Duodenal mucosa (tissue), 2 donors: ENCODE results near the gene SPINK9.
A peak's percentile ranks its signal among the peaks of the same experiment; 100 is the strongest.

Experiments
- H3K27ac ChIP-seq: one replicate; pipeline ENCODE4 v1.7.0; 2013; ENCODE audit warnings: low read depth, low read length
- H3K27me3 ChIP-seq, 2 donors: one replicate each; pipeline ENCODE4 v1.7.0; 2013; ENCODE audit warnings: low read length in 2 of 2, control low read depth in 1 of 2; ENCODE audit not compliant: insufficient read depth in 2 of 2, control insufficient read depth in 1 of 2
- H3K36me3 ChIP-seq, 2 donors: one replicate each; pipeline ENCODE4 v1.7.0; 2013; ENCODE audit warnings: low read length in 2 of 2, control low read depth in 1 of 2; ENCODE audit not compliant: insufficient read depth in 2 of 2, control insufficient read depth in 1 of 2
- H3K4me1 ChIP-seq, 2 donors: one replicate each; pipeline ENCODE4 v1.7.0; 2013; ENCODE audit warnings: low read length in 2 of 2, control low read depth in 1 of 2; ENCODE audit not compliant: insufficient read depth in 2 of 2, control insufficient read depth in 1 of 2
- H3K4me3 ChIP-seq, 2 donors: one replicate each; pipeline ENCODE4 v1.7.0; 2013; ENCODE audit warnings: low read length in 2 of 2, low read depth in 1 of 2
- H3K9ac ChIP-seq, 2 donors: one replicate each; pipeline ENCODE4 v1.7.0; 2013; ENCODE audit warnings: low read length in 2 of 2, low read depth in 1 of 2
- H3K9me3 ChIP-seq, 2 donors: one replicate each; pipeline ENCODE4 v1.7.0; 2013; ENCODE audit warnings: low read length in 2 of 2, control low read depth in 1 of 2; ENCODE audit not compliant: control insufficient read depth in 1 of 2

The SPINK9 gene

DNA sequence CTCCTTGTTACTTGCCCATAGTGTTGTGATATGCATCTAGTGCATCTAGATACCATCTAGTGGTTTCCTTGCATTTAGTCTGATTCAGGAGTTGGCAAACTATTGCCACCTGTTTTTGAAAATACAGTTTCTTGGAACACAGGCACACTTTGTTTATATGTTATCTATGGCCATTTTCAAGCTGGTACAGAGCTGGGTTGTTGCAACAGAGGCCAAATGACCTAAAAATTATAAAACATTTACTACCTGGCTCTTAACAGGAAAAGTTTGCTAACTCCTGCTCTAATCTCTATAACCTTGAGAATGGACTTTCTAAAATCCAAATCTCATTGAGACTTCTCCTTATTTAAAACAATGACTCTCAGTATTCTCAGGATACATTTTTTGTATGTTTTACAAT, 29.0 kb downstream of the SPINK9 start:
- Histone ChIP-seq H3K36me3 (no peaks in the 10 kb centered on the region), H3K9me3 (peaks cover 0 to 11% of the 10 kb centered on the region in 2 donors), H3K4me1 (no peaks in the 10 kb centered on the region), H3K27ac (no peak overlapping the region), H3K4me3 (no peak overlapping the region), H3K9ac (no peak overlapping the region), H3K27me3 (no peaks in the 10 kb centered on the region)

DNA sequence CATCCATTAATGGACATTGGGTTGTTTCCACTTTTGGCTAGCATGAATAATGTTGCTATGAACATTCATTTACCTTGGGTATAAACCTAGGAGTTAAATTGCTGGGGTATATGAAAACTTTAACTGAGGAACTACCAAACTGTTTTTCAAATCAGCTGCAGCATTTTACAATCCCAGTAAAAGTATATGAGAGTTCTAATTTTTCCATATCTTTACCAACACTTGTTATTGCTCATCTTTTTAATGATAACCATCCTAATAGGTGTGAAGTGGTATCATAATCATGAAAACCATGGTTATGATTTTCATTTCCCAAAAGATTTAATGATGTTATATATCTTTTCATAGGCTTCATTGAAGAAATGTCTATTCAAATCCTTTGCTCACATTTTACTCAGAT, 32.9 kb downstream of the SPINK9 start:
- Histone ChIP-seq H3K4me1 (no peaks in the 10 kb centered on the region), H3K9me3 (peaks cover 0 to 11% of the 10 kb centered on the region in 2 donors), H3K27ac (no peak overlapping the region), H3K36me3 (no peaks in the 10 kb centered on the region), H3K27me3 (no peaks in the 10 kb centered on the region), H3K4me3 (no peak overlapping the region), H3K9ac (no peak overlapping the region)

DNA sequence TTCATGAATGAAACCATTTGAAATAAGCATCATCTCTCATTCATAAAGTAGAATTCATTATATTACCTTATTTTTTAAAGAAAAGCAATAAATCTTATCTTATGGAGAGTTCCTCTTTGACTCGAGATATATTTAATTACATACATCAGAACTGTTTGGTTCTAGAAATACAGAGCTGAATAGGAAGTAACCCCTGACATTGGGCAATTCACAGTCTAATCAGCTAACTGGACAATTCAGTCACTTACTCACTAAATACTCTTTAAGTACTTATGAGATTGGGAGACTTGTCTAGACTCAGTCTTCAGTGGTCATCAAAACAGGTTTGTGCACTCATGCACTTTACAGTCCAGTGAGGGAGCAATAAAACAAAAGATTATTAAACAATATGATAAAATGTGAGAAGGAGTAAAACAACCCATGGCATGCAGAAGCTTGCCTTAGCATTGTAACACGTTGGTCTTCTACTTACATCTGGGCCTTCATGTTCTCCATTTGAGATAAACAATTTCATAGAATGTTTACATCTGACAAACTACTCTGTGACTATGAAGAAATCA, 36.9 kb downstream of the SPINK9 start:
- H3K9ac ChIP-seq: no peak overlapping the region
- H3K27me3 ChIP-seq: no peaks in the 10 kb centered on the region
- H3K27ac ChIP-seq: no peak overlapping the region
- no peaks in the 10 kb centered on the region for H3K36me3 ChIP-seq
- H3K4me1 ChIP-seq: no peaks in the 10 kb centered on the region
- H3K9me3 ChIP-seq: peaks cover 0 to 11% of the 10 kb centered on the region in 2 donors
- H3K4me3 ChIP-seq: no peak overlapping the region

DNA sequence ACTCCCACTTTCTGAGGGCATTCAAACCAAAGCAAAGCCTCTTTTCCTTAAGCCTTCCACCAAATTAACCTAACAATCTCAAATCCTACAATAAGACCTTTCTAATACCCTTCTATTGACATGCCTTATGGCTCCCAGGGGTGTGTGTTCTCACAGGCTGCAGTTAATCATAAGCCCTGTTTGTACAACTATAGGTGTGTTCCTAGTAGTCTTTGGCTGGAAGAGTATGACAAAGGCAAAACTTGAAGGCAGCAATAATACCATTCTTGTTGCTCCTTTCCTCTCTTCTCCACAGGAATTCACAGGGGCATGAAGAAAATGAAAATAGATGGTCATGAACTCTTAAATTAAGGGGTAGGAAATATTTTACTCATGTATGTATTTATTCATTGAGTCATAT, 37.5 kb downstream of the SPINK9 start:
- Histone ChIP-seq H3K27me3 (no peaks in the 10 kb centered on the region), H3K9ac (no peak overlapping the region), H3K27ac (no peak overlapping the region), H3K4me1 (no peaks in the 10 kb centered on the region), H3K4me3 (no peak overlapping the region), H3K36me3 (no peaks in the 10 kb centered on the region), H3K9me3 (peaks cover 0 to 11% of the 10 kb centered on the region in 2 donors)

DNA sequence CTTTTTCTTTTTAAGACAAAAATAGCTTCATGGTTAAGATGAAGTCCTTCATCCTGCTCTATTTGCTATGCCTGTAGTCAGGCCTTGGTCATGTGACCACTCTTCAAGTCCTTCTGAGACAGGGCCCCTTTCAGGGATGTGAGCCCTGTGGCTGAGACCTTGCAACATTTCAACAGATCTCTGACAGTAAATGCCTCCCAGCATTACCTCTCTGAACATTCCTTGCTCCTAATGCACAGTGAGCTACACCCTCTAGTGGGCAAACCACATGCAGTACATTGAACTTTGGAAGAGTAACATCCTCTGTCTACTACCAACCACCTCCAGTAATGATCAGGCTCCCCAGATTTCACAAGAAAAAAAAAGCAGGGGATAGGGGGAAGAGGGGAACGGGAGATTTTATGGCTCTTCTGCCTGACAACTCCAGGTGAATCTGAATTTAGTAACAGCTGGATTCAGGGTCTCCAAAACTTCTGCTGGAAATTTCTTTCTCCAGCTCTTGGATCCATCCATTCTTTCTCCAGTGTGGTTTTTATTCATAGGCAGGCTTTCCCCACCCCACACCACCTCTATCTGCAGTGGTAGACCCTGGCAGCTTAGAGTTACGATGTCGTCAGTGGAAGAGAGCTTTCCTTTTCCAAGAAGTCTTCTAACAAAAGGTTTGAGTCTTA, 39.5 kb downstream of the SPINK9 start:
- Histone ChIP-seq H3K9me3 (peaks cover 0 to 6% of the 10 kb centered on the region in 2 donors), H3K4me1 (no peaks in the 10 kb centered on the region), H3K9ac (no peak overlapping the region), H3K27me3 (no peaks in the 10 kb centered on the region), H3K4me3 (no peak overlapping the region), H3K36me3 (no peaks in the 10 kb centered on the region), H3K27ac (no peak overlapping the region)

DNA sequence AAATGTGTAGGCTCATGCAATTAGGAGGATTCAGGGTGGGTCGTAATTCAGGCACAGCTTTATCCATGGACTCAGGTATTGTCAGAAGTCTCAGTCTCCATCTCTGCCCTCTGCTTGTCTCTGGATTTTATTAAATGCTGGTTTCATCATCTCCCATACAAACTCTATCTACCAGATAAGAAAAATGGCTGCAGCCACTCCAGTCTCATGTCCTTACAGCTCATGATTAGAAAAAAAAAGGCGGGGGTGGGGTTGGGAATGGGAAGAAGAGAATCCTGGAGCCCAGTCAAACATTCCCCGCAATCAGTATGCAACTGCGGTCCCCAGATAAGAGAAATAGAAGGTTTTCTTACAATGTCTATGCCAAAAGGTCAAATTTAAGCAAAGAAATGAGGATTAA, 40.8 kb downstream of the SPINK9 start:
- no peak overlapping the region for H3K27ac ChIP-seq
- no peak overlapping the region for H3K9ac ChIP-seq
- H3K4me1 ChIP-seq: no peaks in the 10 kb centered on the region
- H3K9me3 ChIP-seq: peaks cover 0 to 6% of the 10 kb centered on the region in 2 donors
- H3K36me3 ChIP-seq: no peaks in the 10 kb centered on the region
- no peak overlapping the region for H3K4me3 ChIP-seq
- no peaks in the 10 kb centered on the region for H3K27me3 ChIP-seq

DNA sequence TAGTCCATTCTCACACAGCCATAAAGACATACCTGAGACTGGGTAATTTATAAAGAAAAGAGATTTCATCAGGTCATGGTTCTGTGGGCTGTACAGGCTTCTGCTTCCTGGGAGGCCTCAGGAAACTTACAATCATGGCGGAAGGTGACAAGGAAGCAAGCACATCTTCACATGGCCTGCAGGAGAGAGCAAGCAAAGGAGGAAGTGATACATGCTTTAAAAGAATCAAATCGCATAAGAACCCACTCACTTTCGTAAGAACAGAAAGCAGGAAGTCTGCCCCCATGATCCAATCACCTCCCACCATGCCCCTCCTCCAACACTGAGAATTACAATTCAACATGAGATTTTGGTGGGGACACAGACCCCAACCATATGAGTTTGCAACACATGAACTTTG, 43.3 kb downstream of the SPINK9 start:
- Histone ChIP-seq H3K9me3 (peaks cover 0 to 6% of the 10 kb centered on the region in 2 donors), H3K4me1 (peaks cover 0 to 6% of the 10 kb centered on the region in 2 donors), H3K36me3 (no peaks in the 10 kb centered on the region), H3K27ac (no peak overlapping the region), H3K9ac (no peak overlapping the region), H3K27me3 (no peaks in the 10 kb centered on the region), H3K4me3 (no peak overlapping the region)

DNA sequence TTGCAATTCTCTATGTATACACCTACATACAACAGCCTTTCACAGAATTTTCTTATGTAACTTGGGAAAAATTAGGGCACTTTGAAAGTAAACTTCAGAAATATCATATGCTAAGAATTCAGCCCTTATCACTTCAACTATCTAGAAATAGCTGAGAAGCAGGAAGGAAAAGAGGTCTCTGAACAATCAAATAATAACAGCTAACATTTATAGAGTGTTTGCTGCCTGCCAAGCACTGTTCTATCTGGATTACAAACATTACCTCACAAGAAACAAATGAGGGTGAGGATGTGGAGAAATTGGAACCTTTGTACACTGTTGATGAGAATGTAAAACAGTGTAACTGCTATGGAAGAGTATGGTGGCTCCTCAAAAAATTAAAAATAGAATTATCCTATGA, 44.0 kb downstream of the SPINK9 start:
- no peak overlapping the region for H3K4me3 ChIP-seq

DNA sequence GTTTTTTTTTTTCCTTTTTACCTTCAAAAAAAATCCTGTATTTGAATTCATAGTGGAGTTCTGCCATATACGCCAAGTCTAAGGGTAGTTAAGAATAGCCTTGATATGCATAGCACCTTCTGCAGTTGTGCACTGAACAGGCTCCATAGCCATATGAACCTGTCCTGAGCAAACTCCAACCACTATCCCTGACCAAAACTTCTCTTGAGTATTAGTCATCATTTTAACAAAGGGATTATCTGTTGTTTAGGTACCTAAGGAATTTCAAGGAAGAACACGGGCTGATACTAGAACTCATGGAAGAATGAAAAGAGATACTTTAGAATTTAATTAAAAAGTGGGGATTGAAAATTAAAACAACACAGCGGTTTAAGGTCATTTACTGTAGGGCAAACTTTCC, 46.5 kb downstream of the SPINK9 start:
- Histone ChIP-seq H3K36me3 (no peaks in the 10 kb centered on the region), H3K27ac (no peak overlapping the region), H3K9me3 (peaks cover 0 to 6% of the 10 kb centered on the region in 2 donors), H3K27me3 (no peaks in the 10 kb centered on the region), H3K4me1 (peaks cover 19 to 26% of the 10 kb centered on the region in 2 donors), H3K4me3 (no peak overlapping the region), H3K9ac (no peak overlapping the region)

More for the DNA sequence above, 44.0 kb downstream of the SPINK9 start:
- Histone ChIP-seq H3K9me3 (peaks cover 0 to 6% of the 10 kb centered on the region in 2 donors), H3K27me3 (no peaks in the 10 kb centered on the region), H3K27ac (no peak overlapping the region), H3K4me1 (peaks cover 2 to 6% of the 10 kb centered on the region in 2 donors), H3K36me3 (no peaks in the 10 kb centered on the region), H3K9ac (no peak overlapping the region)

DNA sequence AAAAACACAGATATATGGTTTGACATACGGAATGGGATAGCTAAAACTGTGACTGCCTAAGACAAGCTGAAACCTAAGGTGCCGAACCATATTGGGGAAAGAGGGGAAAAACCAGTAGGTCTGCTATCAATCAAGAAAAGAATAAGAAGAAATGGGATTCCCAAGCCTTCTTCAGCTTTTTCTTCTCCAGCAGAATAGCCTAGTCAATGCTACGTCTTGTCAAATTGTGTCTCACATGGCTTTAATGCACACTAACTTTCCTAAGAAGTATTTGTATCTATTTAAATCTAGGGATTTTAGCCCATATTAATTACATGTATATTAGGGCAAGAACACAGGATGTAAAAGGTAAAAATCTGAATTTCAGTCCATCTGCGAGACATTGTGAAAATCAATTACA, 47.6 kb downstream of the SPINK9 start:
- no peak overlapping the region for H3K27ac ChIP-seq
- H3K4me1 ChIP-seq: peaks cover 19 to 26% of the 10 kb centered on the region in 2 donors

More for the DNA sequence above, 47.6 kb downstream of the SPINK9 start:
- Histone ChIP-seq H3K4me3 (peak overlapping the region; percentile 87 to 88), H3K9me3 (peaks cover 0 to 6% of the 10 kb centered on the region in 2 donors), H3K9ac (peak overlapping the region; percentile 89 to 98), H3K36me3 (no peaks in the 10 kb centered on the region), H3K27me3 (no peaks in the 10 kb centered on the region)
